IMR-90 (cell line): ENCODE data around the gene SLC17A5. TPM values are rescaled to one million over a fixed set of nuclear protein-coding genes. Genes with fewer than 3 reads are reported as not detected.

Experiments
- ATAC-seq: fragments of 200-7000 bp; cut with Tn5 transposase; 2 replicates; pipeline ENCODE4 v1.9.1; 2020; ENCODE audit warnings: low read depth, mild to moderate bottlenecking, moderate library complexity
- BruUV-seq: library from RNA; stranded (reverse); fragments of 400-500 nt; replicated peaks from 2 replicates; lab custom pipeline; 2021; lab: Mats Ljungman, UMichigan
- CTCF ChIA-PET: fragments of 300-600 bp; formaldehyde crosslinking; extraction: SDS; loops from one replicate; lab custom pipeline; 2021; ENCODE audit warnings: antibody characterized with exemption; lab: Yijun Ruan, JAX
- POLR2A ChIA-PET: fragments of 300-600 bp; sonication (Branson Sonifier 250); formaldehyde crosslinking; loops from one replicate; lab custom pipeline; 2022; ENCODE audit warnings: antibody characterized with exemption; ENCODE audit not compliant: unreplicated experiment; lab: Charles Lee
- DNase-seq: peaks from one replicate; pipeline ENCODE4 v3.0.0; 2013
- H2AFZ ChIP-seq: replicated peaks from 2 replicates; pipeline ENCODE3; 2013; ENCODE audit warnings: low read length, mild to moderate bottlenecking; ENCODE audit not compliant: poor library complexity
- H2AK5ac ChIP-seq: 2 replicates; pipeline ENCODE4 v1.6.1; 2013; ENCODE audit warnings: low read depth, low read length, inconsistent platforms
- H2AK9ac ChIP-seq: replicated peaks from 2 replicates; pipeline ENCODE3; 2013; ENCODE audit warnings: mild to moderate bottlenecking, low read depth, low read length, moderate library complexity; ENCODE audit not compliant: poor library complexity
- H2BK120ac ChIP-seq: 2 replicates; pipeline ENCODE4 v1.6.1; 2013; ENCODE audit warnings: low read depth, low read length, inconsistent platforms
- H2BK15ac ChIP-seq: 3 replicates; pipeline ENCODE4 v1.6.1; 2013; ENCODE audit warnings: low read depth, low read length, inconsistent platforms
- H2BK20ac ChIP-seq: 2 replicates; pipeline ENCODE4 v1.6.1; 2013; ENCODE audit warnings: low read depth, mild to moderate bottlenecking, inconsistent platforms, low read length, moderate library complexity
- H2BK5ac ChIP-seq: 2 replicates; pipeline ENCODE4 v1.6.1; 2013; ENCODE audit warnings: mild to moderate bottlenecking, low read depth, low read length, inconsistent platforms; ENCODE audit not compliant: poor library complexity, severe bottlenecking
- H3K14ac ChIP-seq: replicated peaks from 2 replicates; pipeline ENCODE4 v1.6.1; 2013; ENCODE audit warnings: low read depth, low read length, inconsistent platforms
- H3K18ac ChIP-seq: 2 replicates; pipeline ENCODE4 v1.6.1; 2013; ENCODE audit warnings: low read depth, low read length, control low read depth
- H3K23ac ChIP-seq: 2 replicates; pipeline ENCODE4 v1.6.1; 2013; ENCODE audit warnings: low read depth, low read length, inconsistent platforms
- H3K27ac ChIP-seq: 2 replicates; pipeline ENCODE4 v1.5.1; 2013; ENCODE audit warnings: mild to moderate bottlenecking, control low read depth, low read length; ENCODE audit not compliant: insufficient read depth
- H3K27me3 ChIP-seq: 2 replicates; pipeline ENCODE4 v1.6.1; 2013; ENCODE audit warnings: low read length; ENCODE audit not compliant: control insufficient read depth, insufficient read depth
- H3K36me3 ChIP-seq: 2 replicates; pipeline ENCODE4 v1.6.1; 2013; ENCODE audit warnings: low read length, mixed read lengths; ENCODE audit not compliant: control insufficient read depth, insufficient read depth
- H3K4ac ChIP-seq: 2 replicates; pipeline ENCODE4 v1.6.1; 2013; ENCODE audit warnings: low read depth, low read length, inconsistent platforms
- H3K4me1 ChIP-seq: 2 replicates; pipeline ENCODE4 v1.6.1; 2013; ENCODE audit warnings: low read length, mixed read lengths; ENCODE audit not compliant: control insufficient read depth, insufficient read depth
- H3K4me2 ChIP-seq: 2 replicates; pipeline ENCODE4 v1.6.1; 2013; ENCODE audit warnings: low read depth, mild to moderate bottlenecking, control low read depth, low read length, moderate library complexity
- H3K4me3 ChIP-seq: 2 replicates; pipeline ENCODE4 v1.5.1; 2013; ENCODE audit warnings: low read depth, mild to moderate bottlenecking, control low read depth, low read length, moderate library complexity; ENCODE audit not compliant: insufficient read depth
- H3K56ac ChIP-seq: 2 replicates; pipeline ENCODE4 v1.6.1; 2013; ENCODE audit warnings: low read length, inconsistent platforms; ENCODE audit not compliant: insufficient read depth; ENCODE audit errors: extremely low read depth
- H3K79me1 ChIP-seq, 2 experiments: 2 replicates each; pipeline ENCODE4 v1.6.1; 2013; ENCODE audit warnings: low read length in 2 of 2, inconsistent platforms in 1 of 2, low read depth in 1 of 2
- H3K9ac ChIP-seq: 2 replicates; pipeline ENCODE4 v1.6.1; 2013; ENCODE audit warnings: low read depth, low read length, control low read depth
- H3K9me1 ChIP-seq: 2 replicates; pipeline ENCODE4 v1.6.1; 2013; ENCODE audit warnings: low read length, inconsistent platforms; ENCODE audit not compliant: insufficient read depth
- H3K9me3 ChIP-seq: 2 replicates; pipeline ENCODE4 v1.6.1; 2013; ENCODE audit warnings: low read length; ENCODE audit not compliant: control insufficient read depth, insufficient read depth
- H4K20me1 ChIP-seq: 2 replicates; pipeline ENCODE4 v1.6.1; 2013; ENCODE audit warnings: low read length, inconsistent platforms; ENCODE audit not compliant: insufficient read depth
- H4K5ac ChIP-seq: 2 replicates; pipeline ENCODE4 v1.6.1; 2013; ENCODE audit warnings: mild to moderate bottlenecking, low read depth, low read length, control low read depth
- H4K8ac ChIP-seq, 2 experiments: 2 replicates each; pipeline ENCODE4 v1.6.1; 2013; ENCODE audit warnings: low read depth in 2 of 2, low read length in 2 of 2, control low read depth in 1 of 2, inconsistent platforms in 1 of 2
- H4K91ac ChIP-seq: 2 replicates; pipeline ENCODE4 v1.6.1; 2013; ENCODE audit warnings: low read depth, low read length, inconsistent platforms; ENCODE audit not compliant: insufficient read depth
- BHLHE40 ChIP-seq: fragments of 150-350 bp; IDR thresholded peaks from 2 replicates; pipeline ENCODE4 v1.6.1; 2016; ENCODE audit warnings: mild to moderate bottlenecking, low read depth, low read length
- CEBPB ChIP-seq: IDR thresholded peaks from 2 replicates; pipeline ENCODE4 v1.6.1; 2012; ENCODE audit warnings: low read depth, low read length, improper control_type of control experiment
- CHD1 ChIP-seq: IDR thresholded peaks from 2 replicates; pipeline ENCODE4 v1.6.1; 2012; ENCODE audit warnings: low read depth, low read length, improper control_type of control experiment
- CTCF ChIP-seq: conservative IDR thresholded peaks from 2 replicates; pipeline ENCODE4 v1.5.1; 2012; ENCODE audit warnings: mild to moderate bottlenecking, low read depth, low read length, improper control_type of control experiment
- ELK1 ChIP-seq: fragments of 150-350 bp; IDR thresholded peaks from 2 replicates; pipeline ENCODE4 v1.6.1; 2016; ENCODE audit warnings: low read depth, mild to moderate bottlenecking, low read length, moderate library complexity, borderline replicate concordance
- FOS ChIP-seq: fragments of 150-350 bp; IDR thresholded peaks from 2 replicates; pipeline ENCODE4 v1.6.1; 2016; ENCODE audit warnings: low read depth, low read length
- MAFK ChIP-seq: IDR thresholded peaks from 2 replicates; pipeline ENCODE4 v1.6.1; 2012; ENCODE audit warnings: low read depth, low read length, improper control_type of control experiment
- MAZ ChIP-seq: IDR thresholded peaks from 2 replicates; pipeline ENCODE4 v1.6.1; 2012; ENCODE audit warnings: low read depth, mild to moderate bottlenecking, low read length, improper control_type of control experiment, moderate library complexity, borderline replicate concordance
- MXI1 ChIP-seq: IDR thresholded peaks from 2 replicates; pipeline ENCODE4 v1.6.1; 2012; ENCODE audit warnings: low read depth, mild to moderate bottlenecking, low read length, moderate library complexity, borderline replicate concordance
- NFE2L2 ChIP-seq: fragments of 150-350 bp; IDR thresholded peaks from 2 replicates; pipeline ENCODE4 v1.6.1; 2016; ENCODE audit warnings: low read depth, mild to moderate bottlenecking, low read length
- POLR2A ChIP-seq: IDR thresholded peaks from 2 replicates; pipeline ENCODE4 v1.6.1; 2012; ENCODE audit warnings: mild to moderate bottlenecking, low read depth, low read length
- RAD21 ChIP-seq: IDR thresholded peaks from 2 replicates; pipeline ENCODE4 v1.6.1; 2012; ENCODE audit warnings: low read length, improper control_type of control experiment
- RCOR1 ChIP-seq: IDR thresholded peaks from 2 replicates; pipeline ENCODE4 v1.6.1; 2012; ENCODE audit warnings: mild to moderate bottlenecking, low read length, improper control_type of control experiment; ENCODE audit not compliant: insufficient replicate concordance
- RFX5 ChIP-seq: IDR thresholded peaks from 2 replicates; pipeline ENCODE4 v1.8.0; 2012; ENCODE audit warnings: low read depth, mild to moderate bottlenecking, low read length, moderate library complexity
- SMC3 ChIP-seq: fragments of 150-350 bp; IDR thresholded peaks from 2 replicates; pipeline ENCODE4 v1.6.1; 2016; ENCODE audit warnings: low read depth, mild to moderate bottlenecking, antibody characterized with exemption, low read length, moderate library complexity
- USF2 ChIP-seq: fragments of 150-350 bp; IDR thresholded peaks from 2 replicates; pipeline ENCODE4 v1.6.1; 2017; ENCODE audit warnings: mild to moderate bottlenecking, antibody characterized with exemption, low read length, low read depth
- WGBS, 2 experiments: methylation state at CpG; one replicate each; pipeline versions ENCODE4 v1.1.5 to v1.1.7; 2013; ENCODE audit warnings: missing lambda C conversion rate in 2 of 2; ENCODE audit not compliant: insufficient read length in 1 of 2; ENCODE audit errors: extremely low coverage in 2 of 2; 5-methylcytosine and 5-hydroxymethylcytosine counted together
- dilution Hi-C: fragments of 300-500 bp; cut with HindIII; formaldehyde crosslinking; loops from one replicate; pipeline ENCODE4 v1.14.3; 2018; ENCODE audit warnings: low sequenced_read_pairs; ENCODE audit not compliant: unreplicated experiment
- in situ Hi-C: fragments of 300-500 bp; cut with MboI; formaldehyde crosslinking; loops from 3 replicates; pipeline ENCODE4 v1.14.3; 2019; ENCODE audit warnings: low sequenced_read_pairs, inconsistent platforms, mixed read lengths
- intact Hi-C: fragments of 100-400 bp; cut with micrococcal nuclease; formaldehyde crosslinking; loops from 2 replicates; pipeline ENCODE4 v1.10.0; 2022
- polyA plus RNA-seq, 3 experiments: library from polyadenylated mRNA; depleted of rRNA; stranded (reverse); fragments of >200 nt; gene quantifications; 2 replicates each; pipeline ENCODE4 v1.2.3, GENCODE V29; 2012; ENCODE audit warnings: low replicate concordance in 1 of 3
- total RNA-seq: library from RNA; depleted of rRNA; stranded (reverse); fragments of >200 nt; gene quantifications from 2 replicates; pipeline ENCODE4 v1.2.3, GENCODE V29; 2012

SLC17A5 gene
- total and polyA plus RNA-seq, 2 of the 4 experiments (the other 2 are of a cell fraction) = 20.8 to 27.2 TPM

- in situ Hi-C loops = no loop called here
- peaks cover 2% of the 10 kb centered on the region for H3K4me1 ChIP-seq
Observed at GRCh38 chr6:73649783-73650182, 4.0 kb downstream of the SLC17A5 start.

More at GRCh38 chr6:73649783-73650182, 4.0 kb downstream of the SLC17A5 start:
- Histone ChIP-seq H2AFZ (no peak overlapping the region), H3K56ac (no peak overlapping the region), H3K9ac (no peak overlapping the region), H3K14ac (no peak overlapping the region), H3K27ac (no peak overlapping the region), H3K36me3 (0 out of 2 replicates have a peak, but pooled peaks cover 2% of the 10 kb centered on the region), H2AK9ac (no peak overlapping the region), H4K8ac (no peak overlapping the region), H4K20me1 (no peaks in the 10 kb centered on the region), H3K4me2 (no peak overlapping the region), H3K9me3 (no peaks in the 10 kb centered on the region), H3K79me1 (peaks cover 12 to 38% of the 10 kb centered on the region in 2 experiments; a peak in 3 of 4 replicates), H2BK20ac (no peak overlapping the region; the same call in 1 of the 2 replicates), H4K91ac (no peak overlapping the region), H3K4me3 (no peak overlapping the region), H3K9me1 (0 out of 2 replicates have a peak, but pooled peaks cover 3% of the 10 kb centered on the region), H3K4ac (no peak overlapping the region; the same call in 1 of the 2 replicates), H3K27me3 (no peaks in the 10 kb centered on the region), H2AK5ac (no peak overlapping the region), H3K23ac (no peak overlapping the region; the same call in 1 of the 2 replicates), H2BK5ac (no peak overlapping the region), H2BK120ac (no peak overlapping the region; the same call in 1 of the 2 replicates), H4K5ac (no peak overlapping the region), H2BK15ac (no peak overlapping the region), H3K18ac (no peak overlapping the region)
- ATAC-seq (no peak), DNase-seq (no peak)
- CTCF ChIA-PET = interaction anchor here (0.6 kb wide), 1 partner anchor 35 kb away, joined by 3 read pairs; no protein-coding TSS in a partner anchor
- intact Hi-C loops (no loop called here), dilution Hi-C loops (no loop called here)
- no CpG with 5 or more reads among the region's 4 CpGs for WGBS, 2 experiments
- POLR2A ChIA-PET = interaction anchor here (0.7 kb wide), 1 partner anchor 65 kb away, joined by 22 read pairs; no protein-coding TSS in a partner anchor
- TF ChIP-seq RAD21 (no peak), NFE2L2 (no peak), CEBPB (no peak), USF2 (no peak), RCOR1 (no peak), CHD1 (no peak), POLR2A (no peak), CTCF (no peak), MXI1 (no peak), SMC3 (no peak), MAFK (no peak), BHLHE40 (no peak), MAZ (no peak), RFX5 (no peak), FOS (no peak), ELK1 (no peak)
- no TSS peak for BruUV-seq
